ENCODE measurements around the gene GGACT.
"Not testable (repeated sequence)": the region's sequence is repeated elsewhere in the genome, so short reads cannot be mapped to it uniquely, and the experiment has no call there.

GGACT gene

DNA sequence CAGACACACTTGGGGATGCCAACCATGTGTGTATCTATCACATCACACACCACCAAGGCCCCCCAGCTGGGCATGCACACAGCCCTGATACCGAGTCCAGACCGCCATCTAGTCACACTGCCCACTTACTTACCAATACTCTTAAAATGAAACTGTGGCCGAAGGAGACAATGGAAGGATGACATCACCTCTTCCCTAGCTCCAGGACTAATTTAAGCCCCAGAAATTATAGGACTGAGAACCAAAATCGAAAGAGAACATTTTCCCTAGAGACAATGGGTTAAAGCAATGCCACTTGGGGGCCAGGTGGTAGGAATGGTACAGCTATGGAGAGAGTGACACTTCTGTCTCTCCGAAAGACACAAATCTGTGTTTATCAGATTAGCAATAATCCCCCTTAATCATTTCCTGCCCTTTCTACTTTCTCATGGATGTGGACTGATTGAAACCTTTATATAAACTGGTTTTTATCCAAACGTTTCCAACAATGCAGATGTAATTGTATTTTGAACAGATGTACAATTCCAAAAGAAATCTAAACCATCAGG lies 663 bp upstream of the GGACT start:
- H3K36me3 Mint-ChIP-seq (ENCODE audit: low read depth): no peaks in the 10 kb centered on the region
- intact Hi-C loops (cut with micrococcal nuclease): loop anchor here (2.0 kb wide), 2 partner anchors 16 to 86 kb away; partner anchors contain the start of gene TMTC4
- peaks cover 18% of the 10 kb centered on the region for H3K4me1 Mint-ChIP-seq (ENCODE audit: low read depth)
- peak overlapping the region; percentile 81 for H3K27ac Mint-ChIP-seq
- peaks cover 5% of the 10 kb centered on the region for H3K27me3 Mint-ChIP-seq
- no peaks in the 10 kb centered on the region for H3K9me3 Mint-ChIP-seq
- peak overlapping the region; percentile 78 for H3K4me3 Mint-ChIP-seq

DNA sequence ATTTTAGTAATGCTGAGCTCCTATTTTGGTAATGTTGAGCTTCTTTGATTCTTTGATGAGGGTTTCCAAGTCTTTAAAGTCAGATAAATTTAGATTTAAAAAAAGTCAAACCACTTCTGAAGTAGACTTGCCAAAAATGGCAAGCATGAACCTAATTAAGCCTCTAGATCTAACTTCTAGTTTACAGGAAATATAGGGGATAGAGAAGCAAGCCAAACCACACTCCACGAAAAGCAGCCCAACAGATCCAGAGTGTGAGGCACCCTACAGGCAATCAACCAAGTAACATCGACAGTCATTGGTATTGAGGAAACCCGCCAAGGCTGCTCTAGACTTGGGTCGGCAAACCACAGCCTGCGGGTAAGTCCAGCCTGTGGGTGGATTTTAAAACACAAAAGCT lies 3.7 kb downstream of the GGACT start:
- Mint-ChIP-seq H3K4me1 (ENCODE audit: low read depth) (peaks cover 33% of the 10 kb centered on the region), H3K36me3 (ENCODE audit: low read depth) (peaks cover 23% of the 10 kb centered on the region)

DNA sequence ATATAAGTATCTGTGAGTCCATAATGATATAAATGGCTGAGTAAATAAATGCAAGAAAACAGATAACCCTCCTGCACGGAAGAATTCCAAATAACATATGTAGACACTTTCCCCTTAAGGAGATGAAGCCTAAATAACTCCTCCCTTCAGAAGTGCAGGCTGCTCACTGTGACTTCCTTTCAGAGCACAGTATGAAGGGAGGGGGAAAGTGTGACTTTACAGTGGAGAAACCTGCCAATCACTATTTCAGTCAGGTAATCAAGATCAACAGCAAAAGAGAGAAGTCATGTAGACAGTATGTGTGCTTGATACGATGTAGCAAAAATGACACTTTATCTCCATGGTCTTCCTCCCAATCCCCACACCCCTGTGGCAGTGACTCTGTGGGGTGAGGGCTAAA lies 7.1 kb downstream of the GGACT start:
- Mint-ChIP-seq H3K27me3 (no peaks in the 10 kb centered on the region), H3K4me1 (ENCODE audit: low read depth) (peaks cover 15% of the 10 kb centered on the region), H3K36me3 (ENCODE audit: low read depth) (peaks cover 28% of the 10 kb centered on the region), H3K9me3 (peaks cover 15% of the 10 kb centered on the region), H3K27ac (no peak overlapping the region), H3K4me3 (no peak overlapping the region)
- intact Hi-C loops (cut with micrococcal nuclease): no loop called here

More for the DNA sequence above, 3.7 kb downstream of the GGACT start:
- Mint-ChIP-seq H3K4me3 (no peak overlapping the region), H3K27me3 (peaks cover 4% of the 10 kb centered on the region), H3K9me3 (peaks cover 15% of the 10 kb centered on the region), H3K27ac (no peak overlapping the region)
- intact Hi-C loops (cut with micrococcal nuclease): no loop called here

DNA sequence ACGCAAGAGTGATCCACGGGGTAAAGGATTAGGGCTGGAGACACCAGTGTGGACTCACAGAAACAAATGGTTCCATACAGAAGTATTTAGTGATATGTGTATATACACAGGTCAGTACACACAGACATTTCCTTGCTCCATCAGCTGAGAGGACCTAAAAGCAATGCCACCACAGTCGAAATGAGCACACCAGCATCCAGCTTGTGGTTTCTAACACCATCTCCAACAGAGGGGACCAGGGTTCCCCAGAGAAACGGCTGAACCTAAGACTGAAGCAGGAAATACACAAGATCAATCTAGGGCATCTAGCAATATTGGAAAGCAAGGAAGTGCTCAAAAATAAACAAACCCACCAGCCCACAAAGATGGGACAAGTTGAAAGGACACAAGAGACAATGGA lies 7.6 kb downstream of the GGACT start:
- peaks cover 28% of the 10 kb centered on the region for H3K36me3 Mint-ChIP-seq (ENCODE audit: low read depth)
- no peak overlapping the region for H3K4me3 Mint-ChIP-seq
- H3K27ac Mint-ChIP-seq: no peak overlapping the region
- intact Hi-C loops (cut with micrococcal nuclease): no loop called here
- no peaks in the 10 kb centered on the region for H3K27me3 Mint-ChIP-seq
- H3K4me1 Mint-ChIP-seq (ENCODE audit: low read depth): peaks cover 15% of the 10 kb centered on the region
- H3K9me3 Mint-ChIP-seq: peaks cover 15% of the 10 kb centered on the region

DNA sequence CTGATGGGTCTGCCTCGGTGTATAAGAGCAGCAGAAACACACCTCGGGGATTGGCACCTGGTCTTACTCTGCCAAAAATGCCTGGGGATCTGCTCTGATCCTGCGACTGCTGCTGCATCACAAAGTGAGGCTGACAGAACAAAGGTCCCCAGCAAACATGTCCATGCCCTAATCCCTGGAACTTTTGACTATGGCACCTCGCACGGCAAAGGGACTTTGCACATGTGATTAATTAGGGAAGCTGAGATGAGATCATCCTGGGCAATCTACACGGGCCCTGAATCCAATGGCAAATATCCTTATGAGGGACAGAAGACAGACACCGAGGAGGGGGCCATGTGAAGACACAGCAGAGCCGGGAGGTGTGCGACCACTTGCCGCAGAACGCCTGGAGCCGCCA lies 8.5 kb downstream of the GGACT start:
- Mint-ChIP-seq H3K9me3 (peaks cover 15% of the 10 kb centered on the region), H3K4me3 (no peak overlapping the region), H3K36me3 (ENCODE audit: low read depth) (peaks cover 28% of the 10 kb centered on the region), H3K27ac (no peak overlapping the region), H3K27me3 (no peaks in the 10 kb centered on the region), H3K4me1 (ENCODE audit: low read depth) (peaks cover 15% of the 10 kb centered on the region)
- intact Hi-C loops (cut with micrococcal nuclease): no loop called here

DNA sequence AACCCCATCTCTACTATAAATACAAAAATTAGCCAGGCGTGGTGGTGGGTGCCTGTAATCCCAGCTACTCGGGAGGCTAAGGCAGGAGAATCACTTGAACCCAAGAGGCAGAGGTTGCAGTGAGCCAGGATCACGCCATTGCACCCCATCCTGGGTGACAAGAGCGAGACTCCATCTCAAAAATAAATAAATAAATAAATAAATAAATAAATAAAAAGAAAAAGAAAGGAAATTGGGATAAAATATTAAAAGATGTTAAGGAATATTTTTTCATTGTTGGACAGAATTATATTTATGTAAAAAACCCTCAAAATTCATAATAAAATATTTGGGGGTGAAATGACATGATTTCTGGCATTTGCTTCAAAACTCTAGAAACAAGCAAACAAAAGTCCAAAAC lies 11.3 kb downstream of the GGACT start:
- H3K27ac Mint-ChIP-seq; H3K4me3 Mint-ChIP-seq; H3K27me3 Mint-ChIP-seq; intact Hi-C loops (cut with micrococcal nuclease): not testable (repeated sequence)
- H3K4me1 Mint-ChIP-seq (ENCODE audit: low read depth): peaks cover 13% of the 10 kb centered on the region
- H3K36me3 Mint-ChIP-seq (ENCODE audit: low read depth): peaks cover 28% of the 10 kb centered on the region
- peaks cover 15% of the 10 kb centered on the region for H3K9me3 Mint-ChIP-seq

DNA sequence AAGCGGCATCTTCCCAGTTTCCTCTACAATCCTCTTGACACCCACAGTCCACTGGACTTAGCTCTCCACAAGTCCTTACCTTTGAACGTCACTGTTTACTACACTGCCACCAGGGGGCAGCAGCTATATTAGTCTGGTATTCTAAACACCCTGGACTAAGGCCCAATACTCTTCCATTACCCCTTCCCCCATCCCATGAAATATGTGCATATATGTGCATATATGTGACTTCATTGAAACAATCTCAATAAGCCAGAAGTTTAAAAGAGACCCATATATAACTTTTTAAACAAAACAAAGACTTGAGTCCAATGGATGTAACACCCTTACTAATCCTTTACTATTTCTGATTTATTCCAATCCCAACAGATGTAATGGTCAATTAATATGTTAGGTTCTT lies 15.5 kb downstream of the GGACT start:
- no peaks in the 10 kb centered on the region for H3K36me3 Mint-ChIP-seq (ENCODE audit: low read depth)
- H3K4me1 Mint-ChIP-seq (ENCODE audit: low read depth): no peaks in the 10 kb centered on the region
- no peaks in the 10 kb centered on the region for H3K9me3 Mint-ChIP-seq
- no peaks in the 10 kb centered on the region for H3K27me3 Mint-ChIP-seq
- H3K27ac Mint-ChIP-seq: no peak overlapping the region
- H3K4me3 Mint-ChIP-seq: no peak overlapping the region
- intact Hi-C loops (cut with micrococcal nuclease): loop anchor here (1.0 to 5.0 kb wide), 3 partner anchors 54 to 554 kb away; no protein-coding TSS in a partner anchor

DNA sequence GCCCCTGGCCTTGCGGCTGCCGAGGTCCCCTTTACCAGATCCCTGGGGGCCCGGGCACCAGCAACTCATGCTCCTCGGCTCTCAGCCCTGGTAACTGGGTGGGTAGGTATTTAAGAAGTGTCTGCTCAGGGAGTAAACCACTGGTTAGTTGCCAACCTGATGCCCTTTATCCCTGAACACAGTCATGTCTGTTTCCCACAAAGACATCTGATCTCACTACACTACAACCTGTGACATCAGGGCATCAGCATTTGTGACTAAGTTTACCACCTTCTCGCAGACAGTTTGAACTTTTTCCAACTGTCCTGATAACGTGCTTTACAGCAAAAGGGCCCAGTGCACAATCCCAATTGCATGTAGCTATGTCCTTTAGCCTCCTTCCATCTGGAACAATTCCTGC lies 22.0 kb downstream of the GGACT start:
- no peaks in the 10 kb centered on the region for H3K36me3 Mint-ChIP-seq (ENCODE audit: low read depth)
- no peak overlapping the region for H3K4me3 Mint-ChIP-seq
- H3K27me3 Mint-ChIP-seq: no peaks in the 10 kb centered on the region
- H3K9me3 Mint-ChIP-seq: peaks cover 13% of the 10 kb centered on the region
- no peak overlapping the region for H3K27ac Mint-ChIP-seq
- intact Hi-C loops (cut with micrococcal nuclease): no loop called here
- no peaks in the 10 kb centered on the region for H3K4me1 Mint-ChIP-seq (ENCODE audit: low read depth)

DNA sequence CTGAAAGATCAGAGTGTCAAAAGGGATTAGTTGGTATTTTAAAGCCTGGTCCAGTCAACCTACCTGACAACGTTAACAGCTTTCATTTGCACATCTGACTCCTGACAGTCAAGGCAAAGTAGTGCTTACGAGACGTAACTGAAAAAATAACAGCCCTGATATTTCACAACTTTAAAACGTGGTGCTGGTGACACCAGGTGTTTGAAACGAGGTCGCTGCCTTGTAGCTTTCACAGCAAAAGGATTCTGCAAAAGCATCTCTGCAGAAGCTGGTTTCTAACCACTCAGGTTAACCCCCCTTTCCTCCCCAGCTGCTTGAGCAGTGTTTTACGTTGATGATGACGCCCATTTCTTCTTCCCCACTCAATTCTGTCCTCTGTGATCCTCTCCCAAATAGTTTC lies 23.3 kb downstream of the GGACT start:
- Mint-ChIP-seq H3K36me3 (ENCODE audit: low read depth) (no peaks in the 10 kb centered on the region), H3K27me3 (no peaks in the 10 kb centered on the region), H3K27ac (no peak overlapping the region), H3K9me3 (peaks cover 13% of the 10 kb centered on the region), H3K4me1 (ENCODE audit: low read depth) (no peaks in the 10 kb centered on the region), H3K4me3 (no peak overlapping the region)
- intact Hi-C loops (cut with micrococcal nuclease): no loop called here

DNA sequence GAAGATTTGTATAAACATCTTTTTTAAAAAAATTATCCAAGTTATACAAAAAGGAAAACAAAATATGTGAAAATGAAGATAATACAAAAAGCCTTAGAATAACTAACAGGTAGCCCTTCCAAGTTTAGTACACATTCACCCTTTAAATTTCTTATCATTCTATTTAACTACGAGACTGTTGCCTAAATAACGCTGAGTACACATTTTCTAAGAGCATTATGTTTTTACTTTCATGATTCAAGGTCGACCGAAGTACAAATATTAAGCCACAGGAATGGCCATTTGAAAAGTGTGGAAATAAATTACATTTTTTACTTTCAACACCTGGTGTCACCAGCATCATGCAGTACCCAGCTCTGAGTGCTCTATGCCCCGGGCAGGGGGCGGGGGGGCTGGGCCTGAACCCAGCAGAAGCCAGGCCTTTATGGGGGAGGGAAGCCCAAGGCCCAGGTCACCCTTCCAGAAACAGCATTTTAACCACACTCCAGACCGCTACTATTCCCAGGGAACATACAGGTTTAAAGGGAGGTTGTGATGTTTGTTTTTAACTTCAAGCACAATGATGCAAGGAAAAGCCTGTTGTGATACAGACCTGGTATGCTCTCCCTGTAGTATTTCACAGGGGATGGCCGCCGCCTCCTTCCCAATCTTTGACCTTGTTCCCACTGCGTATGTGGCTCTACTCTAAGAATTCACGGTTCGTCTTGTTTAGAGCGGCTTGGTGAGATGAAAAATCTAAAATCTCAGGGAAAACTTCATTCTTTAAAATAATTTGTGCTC lies 24.0 kb downstream of the GGACT start:
- Mint-ChIP-seq H3K4me1 (ENCODE audit: low read depth) (no peaks in the 10 kb centered on the region), H3K27me3 (no peaks in the 10 kb centered on the region), H3K4me3 (no peak overlapping the region), H3K27ac (no peak overlapping the region), H3K36me3 (ENCODE audit: low read depth) (no peaks in the 10 kb centered on the region), H3K9me3 (peaks cover 13% of the 10 kb centered on the region)
- intact Hi-C loops (cut with micrococcal nuclease): no loop called here

DNA sequence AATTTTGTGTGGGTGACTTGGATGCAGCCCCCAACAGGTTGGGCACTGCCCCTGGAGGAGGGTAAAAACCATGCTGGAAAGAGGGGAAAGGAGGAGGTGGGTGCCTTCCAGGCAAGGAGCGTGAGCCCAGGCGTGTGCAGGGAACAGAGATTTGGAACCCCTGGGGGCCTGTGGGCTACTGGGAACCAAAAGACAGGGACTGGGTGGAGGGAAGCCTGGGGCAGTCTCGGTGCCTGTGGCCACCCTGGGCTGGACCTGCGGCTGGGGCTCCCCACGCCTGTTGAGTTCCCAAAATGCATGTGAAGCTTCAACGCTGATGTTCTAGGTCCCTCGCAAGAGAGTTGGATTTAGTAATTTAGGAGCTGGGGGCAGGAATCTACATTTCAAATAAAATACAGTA lies 24.8 kb downstream of the GGACT start:
- no peaks in the 10 kb centered on the region for H3K36me3 Mint-ChIP-seq (ENCODE audit: low read depth)
- no peak overlapping the region for H3K27ac Mint-ChIP-seq
- H3K9me3 Mint-ChIP-seq: peaks cover 13% of the 10 kb centered on the region
- H3K4me3 Mint-ChIP-seq: no peak overlapping the region
- H3K4me1 Mint-ChIP-seq (ENCODE audit: low read depth): no peaks in the 10 kb centered on the region
- H3K27me3 Mint-ChIP-seq: no peaks in the 10 kb centered on the region
- intact Hi-C loops (cut with micrococcal nuclease): no loop called here

DNA sequence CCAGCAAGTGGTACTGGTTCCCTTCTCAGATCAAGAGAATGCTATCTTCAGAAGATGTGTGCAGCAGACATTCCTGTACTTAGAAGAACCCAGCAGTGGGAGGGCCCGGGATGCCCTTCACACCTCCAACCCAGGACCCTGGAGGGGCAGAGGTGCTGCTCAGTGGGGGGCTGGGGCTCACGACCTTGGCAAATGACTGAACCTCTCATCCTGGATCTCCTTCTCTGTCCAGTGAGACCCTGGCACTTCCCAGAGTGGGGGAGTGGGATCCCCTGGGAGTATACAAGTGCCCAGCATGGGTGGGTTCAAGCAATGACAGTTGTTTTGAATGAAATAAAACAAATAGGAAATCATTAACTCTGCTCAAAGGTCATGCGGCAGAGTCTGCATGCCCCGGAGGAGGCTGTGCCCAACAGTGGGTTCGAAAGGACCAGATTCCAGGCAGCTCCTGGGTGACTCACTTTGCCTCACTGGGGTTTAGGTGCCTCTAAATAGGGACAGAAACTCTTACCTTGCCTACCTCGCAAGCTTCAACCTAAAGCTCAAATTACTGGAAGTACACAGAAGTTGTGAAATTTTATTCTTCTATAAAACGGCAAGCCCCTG lies 26.9 kb downstream of the GGACT start:
- Mint-ChIP-seq H3K4me3 (no peak overlapping the region), H3K9me3 (peaks cover 13% of the 10 kb centered on the region), H3K27ac (no peak overlapping the region), H3K36me3 (ENCODE audit: low read depth) (no peaks in the 10 kb centered on the region), H3K27me3 (no peaks in the 10 kb centered on the region), H3K4me1 (ENCODE audit: low read depth) (no peaks in the 10 kb centered on the region)
- intact Hi-C loops (cut with micrococcal nuclease): no loop called here

DNA sequence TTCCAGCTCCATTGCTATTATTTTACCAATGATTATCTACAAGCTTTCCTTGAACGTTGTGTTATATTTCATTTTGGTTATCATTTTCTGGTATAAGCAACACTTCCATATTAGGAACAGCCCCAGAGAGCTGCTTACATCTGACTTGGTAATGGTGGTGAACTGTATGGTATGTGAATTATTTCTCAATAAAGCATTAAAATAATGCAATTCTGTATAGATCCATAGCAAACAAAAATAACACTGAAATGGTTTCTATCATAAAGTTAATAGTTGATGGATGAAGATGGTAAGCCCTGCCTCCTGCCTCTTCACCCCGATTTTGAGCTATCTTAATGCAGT lies 27.5 kb downstream of the GGACT start:
- intact Hi-C loops (cut with micrococcal nuclease): no loop called here
- Mint-ChIP-seq H3K4me1 (ENCODE audit: low read depth) (no peaks in the 10 kb centered on the region), H3K4me3 (no peak overlapping the region), H3K9me3 (peaks cover 7% of the 10 kb centered on the region), H3K27ac (no peak overlapping the region), H3K36me3 (ENCODE audit: low read depth) (no peaks in the 10 kb centered on the region), H3K27me3 (no peaks in the 10 kb centered on the region)

DNA sequence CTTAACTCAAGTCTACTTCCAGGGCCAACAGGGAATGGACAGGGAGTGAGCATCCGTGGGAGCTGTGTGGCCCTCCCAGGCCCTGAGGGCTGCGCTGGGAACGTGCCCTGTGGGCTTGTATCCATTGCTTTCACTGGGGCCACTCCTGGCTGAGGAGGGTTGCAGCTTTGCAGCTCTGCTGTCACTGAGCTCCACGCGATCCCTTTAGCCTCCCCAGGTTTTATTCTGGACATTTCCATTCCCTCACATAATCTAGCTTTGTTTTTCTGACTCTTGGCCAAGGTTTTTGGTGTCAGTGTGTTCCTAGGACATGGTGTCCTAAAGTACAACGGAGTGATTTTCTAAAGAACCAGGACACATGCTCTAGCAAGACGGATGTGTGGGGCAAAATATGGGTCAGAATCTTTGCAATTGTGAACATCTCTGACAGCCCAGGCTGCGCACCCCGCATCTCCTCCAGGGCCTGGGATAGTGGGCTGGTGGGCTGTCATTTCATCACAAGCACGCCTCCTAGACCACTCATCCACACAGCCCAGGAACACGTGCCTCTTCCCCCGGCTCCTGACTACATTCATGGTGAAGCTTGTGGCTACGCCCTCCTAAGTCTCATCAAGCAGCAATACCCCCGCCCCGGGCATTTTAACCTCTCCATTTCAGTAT lies 28.0 kb downstream of the GGACT start:
- intact Hi-C loops (cut with micrococcal nuclease): no loop called here
- H3K27ac Mint-ChIP-seq: no peak overlapping the region
- no peaks in the 10 kb centered on the region for H3K27me3 Mint-ChIP-seq
- no peak overlapping the region for H3K4me3 Mint-ChIP-seq
- H3K4me1 Mint-ChIP-seq (ENCODE audit: low read depth): no peaks in the 10 kb centered on the region
- H3K9me3 Mint-ChIP-seq: peaks cover 2% of the 10 kb centered on the region
- H3K36me3 Mint-ChIP-seq (ENCODE audit: low read depth): no peaks in the 10 kb centered on the region

Data from dendritic cell treated with granulocyte-macrophage colony-stimulating factor and Interleukin-4, amounts not matched to agents 40 ng/mL and 50 ng/mL, for 4 days (primary cell).